Measurements from ENCODE around the gene PDE6A.
"Not testable (repeated sequence)": the region's sequence is repeated elsewhere in the genome, so short reads cannot be mapped to it uniquely, and the experiment has no call there.

The PDE6A gene

DNA sequence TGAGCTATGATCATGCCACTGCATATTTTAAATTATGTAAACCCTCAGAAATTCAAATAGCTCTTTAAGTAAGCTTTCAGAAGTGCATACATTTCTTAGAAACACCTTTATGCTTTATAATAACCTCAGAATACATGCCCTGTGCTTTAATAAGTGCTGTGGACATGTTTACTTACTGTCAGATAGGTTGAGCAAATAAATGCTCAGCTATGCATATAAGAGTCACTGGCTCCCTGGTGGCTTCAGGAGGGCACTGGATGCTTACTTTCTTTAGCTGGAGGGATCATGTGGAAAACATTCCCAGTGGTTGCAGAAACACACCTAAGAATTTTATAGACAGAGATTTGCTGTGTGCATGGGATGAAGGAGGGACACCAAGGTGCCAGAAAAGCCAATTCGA, 74.4 kb downstream of the PDE6A start:
- H3K9me3 ChIP-seq (ENCODE audit: low read length): no peaks in the 10 kb centered on the region
- no peaks in the 10 kb centered on the region for H3K27me3 ChIP-seq (ENCODE audit: control insufficient read depth in 1 of 2, insufficient read depth in 2 of 2, low read length in 2 of 2)
- H3K9ac ChIP-seq (ENCODE audit: low read length): no peak overlapping the region
- H3K36me3 ChIP-seq (ENCODE audit: insufficient read depth, low read length): no peaks in the 10 kb centered on the region
- H3K4me3 ChIP-seq (ENCODE audit: low read depth in 1 of 2, low read length in 2 of 2): no peak overlapping the region
- H3K4me1 ChIP-seq (ENCODE audit: insufficient read depth, low read length): peaks cover 13% of the 10 kb centered on the region
- H3K27ac ChIP-seq (ENCODE audit: low read depth, low read length): no peak overlapping the region

DNA sequence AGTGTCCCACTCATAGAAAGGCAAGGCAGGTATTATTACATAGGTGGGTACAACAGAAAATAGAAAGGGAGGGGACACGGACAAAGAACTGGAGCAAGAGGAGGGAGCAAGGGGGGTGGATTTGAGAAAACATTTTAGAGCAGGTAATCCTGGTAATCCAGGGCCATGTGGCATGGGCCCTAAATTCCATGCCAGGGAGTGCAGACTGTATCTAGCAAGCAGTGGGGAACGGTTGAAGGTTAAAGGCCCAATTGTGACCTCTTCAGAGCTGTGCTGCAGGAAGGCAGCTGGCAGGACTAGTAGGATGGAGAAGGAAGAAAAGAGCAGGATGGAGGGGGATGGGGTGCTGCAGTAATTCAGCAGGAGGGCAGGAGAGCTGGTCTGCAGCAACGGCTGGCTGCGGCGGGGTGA, 75.2 kb downstream of the PDE6A start:
- H3K4me3 ChIP-seq (ENCODE audit: low read depth in 1 of 2, low read length in 2 of 2): no peak overlapping the region
- H3K9ac ChIP-seq (ENCODE audit: low read length): no peak overlapping the region
- no peaks in the 10 kb centered on the region for H3K36me3 ChIP-seq (ENCODE audit: insufficient read depth, low read length)
- H3K4me1 ChIP-seq (ENCODE audit: insufficient read depth, low read length): peaks cover 13% of the 10 kb centered on the region
- H3K9me3 ChIP-seq (ENCODE audit: low read length): no peaks in the 10 kb centered on the region
- no peaks in the 10 kb centered on the region for H3K27me3 ChIP-seq (ENCODE audit: control insufficient read depth in 1 of 2, insufficient read depth in 2 of 2, low read length in 2 of 2)
- H3K27ac ChIP-seq (ENCODE audit: low read depth, low read length): no peak overlapping the region

DNA sequence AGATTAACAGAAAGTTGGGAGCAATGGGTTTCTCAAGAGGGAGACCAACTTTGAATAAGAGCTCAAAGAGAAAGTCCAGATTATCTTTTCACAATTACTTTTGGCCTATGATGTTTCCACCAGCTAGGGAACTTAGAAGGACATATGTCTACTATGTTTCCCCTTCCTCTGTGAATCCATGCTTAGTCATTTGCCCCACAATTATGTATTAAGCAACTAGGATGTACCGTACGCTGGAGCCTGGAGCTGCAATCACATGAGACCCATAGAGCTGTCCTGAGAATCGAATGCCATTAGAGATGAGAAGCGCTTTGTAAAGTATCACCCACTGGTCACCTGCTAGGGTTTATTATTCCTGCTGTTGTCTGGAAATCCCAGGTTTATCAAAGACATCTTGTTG, 78.8 kb downstream of the PDE6A start:
- Histone ChIP-seq H3K27ac (ENCODE audit: low read depth, low read length) (no peak overlapping the region), H3K36me3 (ENCODE audit: insufficient read depth, low read length) (no peaks in the 10 kb centered on the region), H3K9me3 (ENCODE audit: low read length) (no peaks in the 10 kb centered on the region), H3K27me3 (ENCODE audit: control insufficient read depth in 1 of 2, insufficient read depth in 2 of 2, low read length in 2 of 2) (no peaks in the 10 kb centered on the region), H3K4me3 (ENCODE audit: low read depth in 1 of 2, low read length in 2 of 2) (no peak overlapping the region), H3K4me1 (ENCODE audit: insufficient read depth, low read length) (no peaks in the 10 kb centered on the region), H3K9ac (ENCODE audit: low read length) (no peak overlapping the region)

- Histone ChIP-seq H3K9me3 (ENCODE audit: low read length) (no peaks in the 10 kb centered on the region), H3K27me3 (ENCODE audit: control insufficient read depth in 1 of 2, insufficient read depth in 2 of 2, low read length in 2 of 2) (no peaks in the 10 kb centered on the region), H3K4me3 (ENCODE audit: low read depth in 1 of 2, low read length in 2 of 2) (no peak overlapping the region), H3K27ac (ENCODE audit: low read depth, low read length) (no peak overlapping the region), H3K36me3 (ENCODE audit: insufficient read depth, low read length) (no peaks in the 10 kb centered on the region), H3K9ac (ENCODE audit: low read length) (no peak overlapping the region), H3K4me1 (ENCODE audit: insufficient read depth, low read length) (no peaks in the 10 kb centered on the region)
Observed at GRCh38 chr5:149863830-149864229, 80.8 kb downstream of the PDE6A start.

GRCh38 chr5:149863176-149863575, 81.4 kb downstream of the PDE6A start:
- Histone ChIP-seq H3K27ac (ENCODE audit: low read depth, low read length) (no peak overlapping the region), H3K4me3 (ENCODE audit: low read depth in 1 of 2, low read length in 2 of 2) (no peak overlapping the region), H3K9ac (ENCODE audit: low read length) (no peak overlapping the region), H3K36me3 (ENCODE audit: insufficient read depth, low read length) (no peaks in the 10 kb centered on the region), H3K9me3 (ENCODE audit: low read length) (no peaks in the 10 kb centered on the region), H3K4me1 (ENCODE audit: insufficient read depth, low read length) (no peaks in the 10 kb centered on the region), H3K27me3 (ENCODE audit: control insufficient read depth in 1 of 2, insufficient read depth in 2 of 2, low read length in 2 of 2) (no peaks in the 10 kb centered on the region)

DNA sequence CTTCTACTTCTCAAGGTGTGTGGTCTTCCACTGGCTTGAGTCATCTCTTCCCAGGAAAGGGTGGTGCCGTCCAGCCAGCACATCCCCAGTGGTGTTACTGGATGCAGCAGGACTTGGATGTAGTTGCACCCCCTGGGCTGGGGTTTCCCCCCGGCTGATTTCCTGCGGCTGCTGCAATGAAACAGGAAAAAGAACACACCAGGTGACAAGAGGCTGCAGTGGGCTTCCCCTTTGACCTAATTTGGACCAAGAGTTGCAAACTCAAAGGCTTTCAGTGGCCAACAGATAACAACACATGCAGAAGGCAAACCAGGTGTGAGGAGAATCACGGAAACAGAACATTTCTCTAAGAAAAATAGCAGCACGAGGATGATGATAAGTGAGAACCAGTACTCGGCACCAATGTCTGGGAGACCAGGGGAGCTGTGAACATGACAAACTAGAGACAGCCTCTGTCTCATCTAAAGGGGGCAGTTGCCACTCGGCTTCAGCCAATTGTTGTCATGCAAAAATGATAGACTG, 83.7 kb downstream of the PDE6A start:
- H3K36me3 ChIP-seq (ENCODE audit: insufficient read depth, low read length): no peaks in the 10 kb centered on the region
- H3K27ac ChIP-seq (ENCODE audit: low read depth, low read length): no peak overlapping the region
- no peak overlapping the region for H3K4me3 ChIP-seq (ENCODE audit: low read depth in 1 of 2, low read length in 2 of 2)
- no peak overlapping the region for H3K9ac ChIP-seq (ENCODE audit: low read length)
- H3K9me3 ChIP-seq (ENCODE audit: low read length): no peaks in the 10 kb centered on the region
- no peaks in the 10 kb centered on the region for H3K27me3 ChIP-seq (ENCODE audit: control insufficient read depth in 1 of 2, insufficient read depth in 2 of 2, low read length in 2 of 2)
- no peaks in the 10 kb centered on the region for H3K4me1 ChIP-seq (ENCODE audit: insufficient read depth, low read length)

GRCh38 chr5:149859746-149860145, 84.8 kb downstream of the PDE6A start:
- no peak overlapping the region for H3K4me3 ChIP-seq (ENCODE audit: low read depth in 1 of 2, low read length in 2 of 2)
- peaks cover 5% of the 10 kb centered on the region for H3K36me3 ChIP-seq (ENCODE audit: insufficient read depth, low read length)
- no peaks in the 10 kb centered on the region for H3K4me1 ChIP-seq (ENCODE audit: insufficient read depth, low read length)
- no peaks in the 10 kb centered on the region for H3K27me3 ChIP-seq (ENCODE audit: control insufficient read depth in 1 of 2, insufficient read depth in 2 of 2, low read length in 2 of 2)
- no peak overlapping the region for H3K9ac ChIP-seq (ENCODE audit: low read length)
- H3K9me3 ChIP-seq (ENCODE audit: low read length): no peaks in the 10 kb centered on the region
- no peak overlapping the region for H3K27ac ChIP-seq (ENCODE audit: low read depth, low read length)

GRCh38 chr5:149858481-149858880, 86.1 kb downstream of the PDE6A start:
- not testable (repeated sequence) for H3K9ac ChIP-seq (ENCODE audit: low read length); H3K4me3 ChIP-seq (ENCODE audit: low read depth in 1 of 2, low read length in 2 of 2); H3K4me1 ChIP-seq (ENCODE audit: insufficient read depth, low read length); H3K27ac ChIP-seq (ENCODE audit: low read depth, low read length); H3K36me3 ChIP-seq (ENCODE audit: insufficient read depth, low read length); H3K27me3 ChIP-seq (ENCODE audit: control insufficient read depth in 1 of 2, insufficient read depth in 2 of 2, low read length in 2 of 2); H3K9me3 ChIP-seq (ENCODE audit: low read length)

- no peaks in the 10 kb centered on the region for H3K4me1 ChIP-seq (ENCODE audit: insufficient read depth, low read length)
- H3K36me3 ChIP-seq (ENCODE audit: insufficient read depth, low read length): peaks cover 5% of the 10 kb centered on the region
- H3K27ac ChIP-seq (ENCODE audit: low read depth, low read length): peak overlapping the region; percentile 47
- no peak overlapping the region for H3K4me3 ChIP-seq (ENCODE audit: low read depth in 1 of 2, low read length in 2 of 2)
- H3K9ac ChIP-seq (ENCODE audit: low read length): peak overlapping the region; percentile 11
- H3K9me3 ChIP-seq (ENCODE audit: low read length): no peaks in the 10 kb centered on the region
- H3K27me3 ChIP-seq (ENCODE audit: control insufficient read depth in 1 of 2, insufficient read depth in 2 of 2, low read length in 2 of 2): no peaks in the 10 kb centered on the region
Observed at GRCh38 chr5:149857499-149857898, 87.1 kb downstream of the PDE6A start.

GRCh38 chr5:149855366-149855765, 89.2 kb downstream of the PDE6A start:
- Histone ChIP-seq H3K27me3 (ENCODE audit: control insufficient read depth in 1 of 2, insufficient read depth in 2 of 2, low read length in 2 of 2) (no peaks in the 10 kb centered on the region), H3K27ac (ENCODE audit: low read depth, low read length) (no peak overlapping the region), H3K4me3 (ENCODE audit: low read depth in 1 of 2, low read length in 2 of 2) (no peak overlapping the region), H3K9ac (ENCODE audit: low read length) (no peak overlapping the region), H3K36me3 (ENCODE audit: insufficient read depth, low read length) (peaks cover 24% of the 10 kb centered on the region), H3K4me1 (ENCODE audit: insufficient read depth, low read length) (no peaks in the 10 kb centered on the region), H3K9me3 (ENCODE audit: low read length) (no peaks in the 10 kb centered on the region)

GRCh38 chr5:149854866-149855265, 89.7 kb downstream of the PDE6A start:
- H3K27me3 ChIP-seq (ENCODE audit: control insufficient read depth in 1 of 2, insufficient read depth in 2 of 2, low read length in 2 of 2): no peaks in the 10 kb centered on the region
- H3K27ac ChIP-seq (ENCODE audit: low read depth, low read length): peak overlapping the region; percentile 7
- H3K9me3 ChIP-seq (ENCODE audit: low read length): no peaks in the 10 kb centered on the region
- H3K36me3 ChIP-seq (ENCODE audit: insufficient read depth, low read length): peaks cover 28% of the 10 kb centered on the region
- no peak overlapping the region for H3K9ac ChIP-seq (ENCODE audit: low read length)
- H3K4me3 ChIP-seq (ENCODE audit: low read depth in 1 of 2, low read length in 2 of 2): no peak overlapping the region
- H3K4me1 ChIP-seq (ENCODE audit: insufficient read depth, low read length): no peaks in the 10 kb centered on the region

DNA sequence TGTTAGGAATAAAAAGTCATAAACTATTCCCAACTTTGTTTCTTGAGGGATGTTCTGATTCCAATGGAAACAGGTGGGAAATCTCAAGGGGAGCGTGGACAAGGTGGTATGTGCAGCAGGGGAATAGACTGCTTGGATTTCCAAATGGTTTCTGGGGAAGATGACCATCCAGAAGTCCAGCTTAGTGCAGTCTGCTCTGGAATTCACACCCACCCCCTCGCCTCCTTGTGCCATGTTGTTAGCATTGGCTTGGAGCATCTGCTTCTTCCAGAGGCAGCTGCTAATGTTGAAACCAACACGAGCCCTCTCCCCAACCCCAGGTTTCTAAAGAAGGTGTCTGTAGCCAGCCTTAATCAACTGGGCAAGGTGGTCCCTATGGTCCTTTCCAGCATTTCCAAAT, 90.9 kb downstream of the PDE6A start:
- peak overlapping the region; percentile 49 for H3K27ac ChIP-seq (ENCODE audit: low read depth, low read length)
- no peaks in the 10 kb centered on the region for H3K27me3 ChIP-seq (ENCODE audit: control insufficient read depth in 1 of 2, insufficient read depth in 2 of 2, low read length in 2 of 2)
- H3K4me3 ChIP-seq (ENCODE audit: low read depth in 1 of 2, low read length in 2 of 2): no peak overlapping the region
- H3K36me3 ChIP-seq (ENCODE audit: insufficient read depth, low read length): peaks cover 30% of the 10 kb centered on the region
- H3K9ac ChIP-seq (ENCODE audit: low read length): no peak overlapping the region
- H3K9me3 ChIP-seq (ENCODE audit: low read length): no peaks in the 10 kb centered on the region
- H3K4me1 ChIP-seq (ENCODE audit: insufficient read depth, low read length): no peaks in the 10 kb centered on the region
